Fibroblast of lung (primary cell): Measurements from ENCODE around the gene DMXL1.

Source experiments
- EZH2 ChIP-seq: IDR thresholded peaks from 2 replicates; pipeline ENCODE4 v1.5.1; 2012; ENCODE audit warnings: low read length, control low read depth, mild to moderate bottlenecking; ENCODE audit errors: missing control alignments
- TF ChIP-seq, protein P1 (sequence below), 2 donors: IDR thresholded peaks in 1 of 2; conservative IDR thresholded peaks in 1 of 2; 1 replicate in 1 of 2; 2 replicates in 1 of 2; pipeline ENCODE4 v1.5.1; 2011 to 2012; ENCODE audit warnings: low read length in 2 of 2, control low read depth in 1 of 2, inconsistent platforms in 1 of 2, low read depth in 1 of 2, mild to moderate bottlenecking in 1 of 2

DNA sequence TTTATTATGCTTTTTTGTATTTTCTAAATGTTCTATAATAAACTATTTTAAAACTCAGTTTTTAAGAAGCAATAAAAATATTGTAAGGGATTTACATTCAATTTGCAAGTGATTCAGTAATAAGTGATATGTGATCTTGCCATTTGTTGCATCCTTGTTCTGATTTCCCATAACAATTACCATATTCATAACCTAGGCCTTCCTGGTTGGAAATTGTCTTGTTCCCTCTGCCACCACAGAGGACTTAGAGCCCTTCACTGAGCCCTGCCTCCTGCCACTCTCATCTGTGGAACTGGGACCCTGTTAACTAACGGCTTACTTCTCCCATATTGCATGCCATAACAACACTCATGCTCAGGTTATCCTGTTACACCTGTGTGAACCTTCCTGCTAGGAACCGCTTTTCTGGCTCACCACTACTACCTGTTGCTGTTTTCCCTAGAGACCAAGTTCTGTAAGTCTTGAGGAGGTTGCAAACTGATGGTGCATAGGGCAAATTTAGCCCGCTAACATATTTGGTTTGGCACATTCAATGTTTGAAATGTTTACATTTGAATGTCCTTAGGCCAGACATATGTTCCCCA is 49.6 kb upstream of the DMXL1 start:
- TF ChIP-seq, protein P1, sequence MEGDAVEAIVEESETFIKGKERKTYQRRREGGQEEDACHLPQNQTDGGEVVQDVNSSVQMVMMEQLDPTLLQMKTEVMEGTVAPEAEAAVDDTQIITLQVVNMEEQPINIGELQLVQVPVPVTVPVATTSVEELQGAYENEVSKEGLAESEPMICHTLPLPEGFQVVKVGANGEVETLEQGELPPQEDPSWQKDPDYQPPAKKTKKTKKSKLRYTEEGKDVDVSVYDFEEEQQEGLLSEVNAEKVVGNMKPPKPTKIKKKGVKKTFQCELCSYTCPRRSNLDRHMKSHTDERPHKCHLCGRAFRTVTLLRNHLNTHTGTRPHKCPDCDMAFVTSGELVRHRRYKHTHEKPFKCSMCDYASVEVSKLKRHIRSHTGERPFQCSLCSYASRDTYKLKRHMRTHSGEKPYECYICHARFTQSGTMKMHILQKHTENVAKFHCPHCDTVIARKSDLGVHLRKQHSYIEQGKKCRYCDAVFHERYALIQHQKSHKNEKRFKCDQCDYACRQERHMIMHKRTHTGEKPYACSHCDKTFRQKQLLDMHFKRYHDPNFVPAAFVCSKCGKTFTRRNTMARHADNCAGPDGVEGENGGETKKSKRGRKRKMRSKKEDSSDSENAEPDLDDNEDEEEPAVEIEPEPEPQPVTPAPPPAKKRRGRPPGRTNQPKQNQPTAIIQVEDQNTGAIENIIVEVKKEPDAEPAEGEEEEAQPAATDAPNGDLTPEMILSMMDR (conservative IDR thresholded peaks at IDR 0.05 in 1 of 2, IDR thresholded peaks at IDR 0.05 in 1 of 2; ENCODE audit: low read depth in 1 of 2, low read length in 2 of 2): no peak
- TF ChIP-seq EZH2: no peak
